ENCODE measurements around the gene EXD1.
"Not testable (repeated sequence)": the region's sequence is repeated elsewhere in the genome, so short reads cannot be mapped to it uniquely, and the experiment has no call there.

Gene EXD1

GRCh38 chr15:41230650-41231421 lies at the start of gene EXD1, which contains the start of gene CHP1:
Gene EXD1 (minus strand): TSS chr15:41230757. CDS start chr15:41226575, 4,182 bp downstream.
Gene CHP1 (plus strand): TSS chr15:41231268. CDS start chr15:41231383, 115 bp downstream.
- DNase-seq = peak; percentile 90

GRCh38 chr15:41279535-41280283 lies 49.2 kb upstream of the EXD1 start:
- DNase-seq = no peak

- DNase-seq = no peak
Observed at GRCh38 chr15:41278319-41278718, 47.8 kb upstream of the EXD1 start.

- DNase-seq = no peak
Observed at GRCh38 chr15:41276831-41277230, 46.3 kb upstream of the EXD1 start.

GRCh38 chr15:41269887-41270286 lies 39.3 kb upstream of the EXD1 start:
- DNase-seq = no peak

- DNase-seq = no peak
Observed at GRCh38 chr15:41263891-41264351, 33.4 kb upstream of the EXD1 start.

- no peak for DNase-seq
Observed at GRCh38 chr15:41262571-41262970, 32.0 kb upstream of the EXD1 start.

- not testable (repeated sequence) for DNase-seq
Observed at GRCh38 chr15:41260924-41261323, 30.4 kb upstream of the EXD1 start.

- DNase-seq = no peak
Observed at GRCh38 chr15:41259546-41260189, 29.1 kb upstream of the EXD1 start.

- no peak for DNase-seq
Observed at GRCh38 chr15:41258750-41259471, 28.4 kb upstream of the EXD1 start.

- DNase-seq = no peak
Observed at GRCh38 chr15:41256577-41257038, 26.1 kb upstream of the EXD1 start.

GRCh38 chr15:41256103-41256502 lies 25.5 kb upstream of the EXD1 start:
- no peak for DNase-seq

GRCh38 chr15:41254560-41254959 lies 24.0 kb upstream of the EXD1 start:
- DNase-seq = no peak

- no peak for DNase-seq
Observed at GRCh38 chr15:41251411-41251810, 20.9 kb upstream of the EXD1 start.

GRCh38 chr15:41250745-41251144 lies 20.2 kb upstream of the EXD1 start:
- not testable (repeated sequence) for DNase-seq

GRCh38 chr15:41241221-41241964 lies 10.8 kb upstream of the EXD1 start:
- peak; percentile 67 for DNase-seq

GRCh38 chr15:41238100-41238499 lies 7.5 kb upstream of the EXD1 start:
- no peak for DNase-seq

GRCh38 chr15:41235929-41236328 lies 5.4 kb upstream of the EXD1 start:
- no peak for DNase-seq

GRCh38 chr15:41235228-41235627 lies 4.7 kb upstream of the EXD1 start:
- DNase-seq = not testable (repeated sequence)

- DNase-seq = no peak
Observed at GRCh38 chr15:41233367-41233771, 2.8 kb upstream of the EXD1 start.

GRCh38 chr15:41231422-41232226 lies 1.1 kb upstream of the EXD1 start:
- no peak for DNase-seq

All from NCI-H510A treated with DMSO at 0.1 percent for 48 hours (cell line).